ENCODE measurements around the gene CORO6. TPM values are rescaled to one million over a fixed set of nuclear protein-coding genes. Genes with fewer than 3 reads are reported as not detected.
A peak's percentile ranks its signal among the peaks of the same experiment; 100 is the strongest.

The CORO6 gene
- total RNA-seq, 8 experiments from 2014 or later, result 0.42 to 24.2 (median 2.3) TPM

DNA sequence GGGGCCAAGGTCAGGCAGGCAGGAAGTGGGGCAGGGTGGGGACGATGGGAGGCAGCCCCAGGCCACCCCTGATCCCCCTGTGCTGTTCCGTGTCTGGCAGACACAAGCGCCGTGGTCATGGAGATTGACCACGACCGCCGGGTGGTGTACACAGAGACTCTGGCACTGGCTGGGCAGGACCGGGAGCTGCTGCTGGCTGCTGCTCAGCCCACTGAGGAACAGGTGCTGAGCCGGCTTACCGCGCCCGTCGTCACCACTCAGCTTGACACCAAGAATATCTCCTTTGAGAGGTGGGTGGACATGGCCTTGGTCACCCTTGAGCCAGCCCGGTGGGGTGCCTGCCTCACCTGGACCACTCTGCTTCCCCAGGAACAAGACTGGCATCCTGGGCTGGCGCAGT, 13.7 kb downstream of the CORO6 start:
- no peak for ATAC-seq (replicated peaks in 6 of 8)
- 100% methylated on average over 1 of the region's 15 CpGs; no CpG with 5 or more reads in 9 of the 10 experiments for WGBS, 10 experiments
- Histone ChIP-seq H3K4me1 (replicated peaks in 1 of 2) (peaks cover 6 to 8% of the 10 kb centered on the region in 2 donors), H3K27ac (no peak overlapping the region), H3K4me3 (no peak overlapping the region)
- in situ Hi-C loops (cut with MboI; ENCODE audit: low pct_unique_long_range_greater_than_20kb in 2 of 9, low sequenced_read_pairs in 9 of 9, unreplicated experiment in 9 of 9), result loop anchor here in 1 of 9 experiments (25.0 kb wide), 1 partner anchor 478 kb away; no protein-coding TSS in a partner anchor

DNA sequence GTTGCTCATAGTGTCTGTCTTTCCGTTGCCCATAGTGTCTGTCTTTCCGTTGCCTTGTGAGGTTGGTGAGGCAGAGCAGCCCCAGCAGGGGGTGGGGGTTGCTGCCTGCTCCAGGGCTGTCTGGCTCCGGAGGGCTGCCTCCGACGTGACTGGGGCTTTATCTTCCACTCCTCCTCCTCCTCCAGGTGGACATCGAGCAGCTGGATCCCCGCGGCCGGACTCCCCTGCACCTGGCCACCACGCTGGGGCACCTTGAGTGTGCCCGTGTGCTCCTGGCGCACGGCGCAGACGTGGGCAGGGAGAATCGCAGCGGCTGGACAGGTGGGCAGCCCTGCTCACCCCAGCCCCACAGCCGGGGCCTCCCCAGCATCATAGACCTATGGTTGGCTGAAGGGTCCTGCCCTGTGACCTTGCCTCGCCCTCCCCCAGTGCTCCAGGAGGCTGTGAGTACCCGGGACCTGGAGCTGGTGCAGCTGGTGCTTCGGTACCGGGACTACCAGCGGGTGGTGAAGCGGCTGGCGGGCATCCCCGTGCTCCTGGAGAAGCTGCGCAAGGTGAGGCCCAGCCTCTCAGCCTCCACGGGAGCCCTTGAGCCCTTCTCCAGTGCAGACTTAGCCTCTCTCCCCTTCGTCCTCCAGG, 15.0 kb downstream of the CORO6 start:
- WGBS, 10 experiments, result 80 to 100% (median 83%) methylated on average over 1 to 15 of the region's 29 CpGs; no CpG with 5 or more reads in 5 of the 10 experiments
- ATAC-seq (replicated peaks in 6 of 8), result peak in 1 of 8 experiments; percentile 13
- in situ Hi-C loops (cut with MboI; ENCODE audit: low pct_unique_long_range_greater_than_20kb in 2 of 9, low sequenced_read_pairs in 9 of 9, unreplicated experiment in 9 of 9), result loop anchor here in 1 of 9 experiments (25.0 kb wide), 1 partner anchor 480 kb away; no protein-coding TSS in a partner anchor
- Histone ChIP-seq H3K4me1 (replicated peaks in 1 of 2) (no peaks in the 10 kb centered on the region), H3K27ac (no peak overlapping the region), H3K4me3 (no peak overlapping the region)

- Histone ChIP-seq H3K4me1 (replicated peaks in 1 of 2) (no peaks in the 10 kb centered on the region), H3K27ac (no peak overlapping the region), H3K4me3 (no peak overlapping the region)
- in situ Hi-C loops (cut with MboI; ENCODE audit: low pct_unique_long_range_greater_than_20kb in 2 of 9, low sequenced_read_pairs in 9 of 9, unreplicated experiment in 9 of 9), result loop anchor here in 1 of 9 experiments (25.0 kb wide), 1 partner anchor 484 kb away; no protein-coding TSS in a partner anchor
- 44 to 100% (median 90%) methylated on average over 1 to 5 of the region's 6 CpGs; no CpG with 5 or more reads in 1 of the 10 experiments for WGBS, 10 experiments
- ATAC-seq (replicated peaks in 6 of 8), result no peak
Measured at GRCh38 chr17:29603109-29603674, 19.5 kb downstream of the CORO6 start.

DNA sequence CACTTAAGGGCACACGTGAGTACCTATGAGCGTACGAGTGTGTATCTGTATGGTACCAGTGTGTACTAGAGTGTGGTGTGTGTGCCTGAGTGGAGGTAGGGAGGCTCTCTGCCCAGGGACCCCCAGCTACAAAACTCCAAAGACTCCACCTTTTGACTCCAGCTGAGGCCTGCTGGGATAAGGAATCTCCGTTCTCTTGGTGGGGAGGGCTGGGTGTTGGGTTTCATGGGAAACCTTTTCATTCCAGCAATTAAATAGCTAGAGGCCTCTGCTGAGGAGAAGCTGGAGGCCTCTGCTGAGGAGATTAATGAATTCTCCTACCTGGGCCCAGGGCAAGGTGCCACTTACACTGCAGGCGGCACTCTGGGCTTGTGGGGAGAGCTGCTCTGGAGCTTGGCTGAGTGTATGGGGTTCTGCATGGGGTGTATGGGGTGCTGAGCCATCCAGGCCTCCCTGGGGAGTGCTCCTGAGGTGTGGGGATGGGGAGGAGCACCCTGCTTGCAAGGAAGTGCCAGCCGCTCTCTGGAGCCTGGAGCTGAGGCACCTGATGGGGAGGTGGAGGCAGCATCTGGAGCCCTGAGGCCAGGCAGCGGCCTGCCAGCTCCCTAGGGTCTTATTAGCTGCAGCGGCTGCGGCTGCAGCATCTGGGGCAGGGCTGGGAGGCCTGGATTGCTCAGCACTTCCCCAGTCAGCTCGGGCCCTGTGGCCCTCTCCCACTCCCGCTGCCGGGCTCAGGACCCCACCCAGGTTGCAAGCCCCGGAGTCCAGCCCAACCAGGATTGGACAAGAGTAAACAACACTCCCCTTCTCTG, 25.1 kb downstream of the CORO6 start:
- Histone ChIP-seq H3K27ac (no peak overlapping the region), H3K4me1 (replicated peaks in 1 of 2) (peaks cover 30 to 34% of the 10 kb centered on the region in 2 donors), H3K4me3 (no peak overlapping the region)
- ATAC-seq (replicated peaks in 6 of 8), result peak in 6 of 8 experiments; percentile 2 to 38 (median 14)
- in situ Hi-C loops (cut with MboI; ENCODE audit: low pct_unique_long_range_greater_than_20kb in 2 of 9, low sequenced_read_pairs in 9 of 9, unreplicated experiment in 9 of 9), result no loop called here
- 0 to 73% (median 35%) methylated on average over 1 to 6 of the region's 13 CpGs; no CpG with 5 or more reads in 4 of the 10 experiments for WGBS, 10 experiments

DNA sequence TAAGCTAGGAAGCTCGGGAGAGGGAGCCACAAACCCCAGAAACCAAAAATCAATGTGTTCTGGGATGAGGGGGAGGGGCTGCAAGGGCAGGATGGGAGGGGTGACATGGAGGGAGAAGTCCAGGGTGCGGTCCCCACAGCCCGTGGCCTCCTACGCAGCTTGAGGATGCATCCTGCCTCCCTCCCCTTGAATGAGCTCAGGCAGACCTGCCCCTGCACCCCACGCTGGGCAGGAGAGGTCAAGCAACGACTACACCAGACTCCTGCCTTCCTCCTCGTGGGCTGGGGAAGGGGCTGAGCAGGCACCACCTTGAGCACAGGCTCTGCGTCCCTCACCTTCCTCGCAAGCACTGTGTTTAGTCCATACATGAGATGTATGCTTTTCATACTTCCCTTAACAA, 25.9 kb downstream of the CORO6 start:
- H3K4me3 ChIP-seq, result no peak overlapping the region
- peaks cover 37 to 42% of the 10 kb centered on the region in 2 donors for H3K4me1 ChIP-seq (replicated peaks in 1 of 2)
- peak in 3 of 8 experiments; percentile 18 to 72 (median 66) for ATAC-seq (replicated peaks in 6 of 8)
- H3K27ac ChIP-seq, result no peak overlapping the region
- 93% methylated on average over 2 of the region's 9 CpGs; no CpG with 5 or more reads in 9 of the 10 experiments for WGBS, 10 experiments
- in situ Hi-C loops (cut with MboI; ENCODE audit: low pct_unique_long_range_greater_than_20kb in 2 of 9, low sequenced_read_pairs in 9 of 9, unreplicated experiment in 9 of 9), result no loop called here

- in situ Hi-C loops (cut with MboI; ENCODE audit: low pct_unique_long_range_greater_than_20kb in 2 of 9, low sequenced_read_pairs in 9 of 9, unreplicated experiment in 9 of 9), result no loop called here
- 60 to 100% (median 85%) methylated on average over 1 to 4 of the region's 12 CpGs; no CpG with 5 or more reads in 5 of the 10 experiments for WGBS, 10 experiments
- no peak for ATAC-seq (replicated peaks in 6 of 8)
- H3K4me3 ChIP-seq, result no peak overlapping the region
- H3K4me1 ChIP-seq (replicated peaks in 1 of 2), result peaks cover 42 to 46% of the 10 kb centered on the region in 2 donors
- H3K27ac ChIP-seq, result no peak overlapping the region
Measured at GRCh38 chr17:29595943-29596774, 26.6 kb downstream of the CORO6 start.

- Histone ChIP-seq H3K4me1 (replicated peaks in 1 of 2) (peaks cover 50 to 54% of the 10 kb centered on the region in 2 donors), H3K4me3 (no peak overlapping the region), H3K27ac (no peak overlapping the region)
- 20 to 71% (median 50%) methylated on average over 1 to 5 of the region's 7 CpGs; no CpG with 5 or more reads in 5 of the 10 experiments for WGBS, 10 experiments
- in situ Hi-C loops (cut with MboI; ENCODE audit: low pct_unique_long_range_greater_than_20kb in 2 of 9, low sequenced_read_pairs in 9 of 9, unreplicated experiment in 9 of 9), result no loop called here
- ATAC-seq (replicated peaks in 6 of 8), result no peak
Measured at GRCh38 chr17:29595107-29595942, 27.4 kb downstream of the CORO6 start.

DNA sequence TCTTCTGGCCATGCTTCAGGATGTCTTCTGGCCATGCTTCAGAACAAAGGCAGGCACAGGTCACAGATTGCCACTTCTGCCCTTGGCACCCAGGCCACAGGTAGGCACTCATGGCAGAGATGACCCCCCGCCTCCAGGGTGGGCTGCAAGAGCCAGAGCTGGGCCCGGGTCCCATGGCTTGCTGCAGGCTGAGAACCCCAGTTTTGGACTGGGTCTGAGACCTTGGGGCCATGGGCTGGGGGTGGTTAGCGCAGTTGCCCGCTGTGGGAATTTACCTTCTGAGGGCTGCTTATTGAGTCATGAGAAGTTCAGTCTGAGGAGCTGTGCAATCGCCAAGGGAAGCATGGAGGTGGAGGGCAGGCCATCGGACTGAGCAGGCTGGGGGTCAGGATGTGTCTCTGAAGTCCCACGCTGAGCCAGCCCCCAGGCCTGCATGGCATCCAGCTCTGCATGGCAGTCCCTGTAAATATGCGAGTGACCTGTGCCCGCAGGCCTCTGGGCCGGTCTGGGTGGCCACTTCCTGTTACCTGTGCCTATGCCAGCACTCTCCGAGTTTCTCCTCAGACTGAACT, 28.1 kb downstream of the CORO6 start:
- in situ Hi-C loops (cut with MboI; ENCODE audit: low pct_unique_long_range_greater_than_20kb in 2 of 9, low sequenced_read_pairs in 9 of 9, unreplicated experiment in 9 of 9), result no loop called here
- ATAC-seq (replicated peaks in 6 of 8), result no peak
- Histone ChIP-seq H3K4me1 (replicated peaks in 1 of 2) (peaks cover 57 to 61% of the 10 kb centered on the region in 2 donors), H3K27ac (no peak overlapping the region), H3K4me3 (peak overlapping the region; percentile 75 to 98 (median 88))
- 86 to 100% (median 100%) methylated on average over 1 to 8 of the region's 11 CpGs; no CpG with 5 or more reads in 5 of the 10 experiments for WGBS, 10 experiments

GRCh38 chr17:29593591-29594518, 28.9 kb downstream of the CORO6 start:
- peaks cover 57 to 62% of the 10 kb centered on the region in 2 donors for H3K4me1 ChIP-seq (replicated peaks in 1 of 2)
- H3K4me3 ChIP-seq, result peak overlapping the region; percentile 75 to 98 (median 88)
- in situ Hi-C loops (cut with MboI; ENCODE audit: low pct_unique_long_range_greater_than_20kb in 2 of 9, low sequenced_read_pairs in 9 of 9, unreplicated experiment in 9 of 9), result no loop called here
- no peak for ATAC-seq (replicated peaks in 6 of 8)
- WGBS, 10 experiments, result 0 to 39% (median 8%) methylated on average over 1 to 8 of the region's 64 CpGs; no CpG with 5 or more reads in 7 of the 10 experiments
- H3K27ac ChIP-seq, result peak overlapping the region; percentile 68 to 79

GRCh38 chr17:29592850-29593551, 29.7 kb downstream of the CORO6 start, which contains the start of gene ANKRD13B:
Gene ANKRD13B (plus strand): TSS chr17:29593132. CDS start chr17:29593622, 490 bp downstream.
- peak within 1 kb of the TSS; percentile 75 to 98 (median 88) for H3K4me3 ChIP-seq
- in situ Hi-C loops (cut with MboI; ENCODE audit: low pct_unique_long_range_greater_than_20kb in 2 of 9, low sequenced_read_pairs in 9 of 9, unreplicated experiment in 9 of 9), result no loop called here
- 7 to 20% methylated on average over 1 to 3 of the region's 96 CpGs; no CpG with 5 or more reads in 8 of the 10 experiments for WGBS, 10 experiments
- ATAC-seq (replicated peaks in 6 of 8), result peak in 5 of 8 experiments; percentile 6 to 21 (median 17)
- H3K4me1 ChIP-seq (replicated peaks in 1 of 2), result peaks cover 58 to 62% of the 10 kb centered on the region in 2 donors
- peak within 1 kb of the TSS; percentile 68 to 79 for H3K27ac ChIP-seq
